ENCODE data around the gene TAF1A.

The TAF1A gene

DNA sequence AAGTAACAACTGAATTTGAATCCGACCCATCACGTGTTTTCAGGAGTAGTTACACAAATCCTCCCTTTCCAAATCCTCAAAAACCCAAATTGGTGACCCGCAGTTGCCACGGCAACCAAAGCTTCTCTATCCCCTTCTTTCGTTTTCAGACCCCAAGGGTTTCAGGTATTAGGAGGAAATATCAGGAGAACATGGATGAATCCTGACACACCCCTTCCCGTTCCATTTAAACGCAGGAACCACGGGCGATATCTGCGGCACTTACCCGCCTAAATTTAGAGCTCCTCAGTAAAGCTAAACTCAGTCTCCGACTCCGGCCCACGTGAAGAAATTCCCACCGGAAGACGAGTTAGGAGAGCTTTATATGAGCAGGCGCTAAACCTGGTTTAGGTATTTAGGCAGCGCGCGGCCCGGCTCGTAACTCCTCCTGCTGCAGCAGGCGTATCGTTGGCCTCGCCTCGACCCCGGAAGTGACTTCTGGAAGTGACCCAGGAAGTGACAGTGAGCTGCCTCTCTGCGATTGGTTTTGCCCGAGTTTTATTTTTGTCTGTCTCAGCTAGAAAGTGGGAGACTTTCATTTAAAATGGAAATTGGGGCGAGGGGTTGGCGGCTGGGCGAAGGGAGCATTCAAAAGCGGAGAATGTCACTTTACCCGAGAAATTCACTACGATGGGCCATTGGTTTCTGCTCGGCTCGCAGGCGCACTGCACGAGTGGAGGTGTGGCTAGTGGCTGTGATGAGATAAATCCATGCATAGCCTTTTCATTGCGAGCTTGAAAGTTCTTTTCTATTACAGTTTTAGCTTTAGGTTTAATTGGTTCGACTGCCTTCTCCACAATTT is at the start of gene TAF1A:
Gene TAF1A, minus strand, starts transcription at position 472 of the 841 bp plus-strand sequence.
- H3K27ac ChIP-seq = peak within 1 kb of the TSS; percentile 81
- TF ChIP-seq, protein P1, sequence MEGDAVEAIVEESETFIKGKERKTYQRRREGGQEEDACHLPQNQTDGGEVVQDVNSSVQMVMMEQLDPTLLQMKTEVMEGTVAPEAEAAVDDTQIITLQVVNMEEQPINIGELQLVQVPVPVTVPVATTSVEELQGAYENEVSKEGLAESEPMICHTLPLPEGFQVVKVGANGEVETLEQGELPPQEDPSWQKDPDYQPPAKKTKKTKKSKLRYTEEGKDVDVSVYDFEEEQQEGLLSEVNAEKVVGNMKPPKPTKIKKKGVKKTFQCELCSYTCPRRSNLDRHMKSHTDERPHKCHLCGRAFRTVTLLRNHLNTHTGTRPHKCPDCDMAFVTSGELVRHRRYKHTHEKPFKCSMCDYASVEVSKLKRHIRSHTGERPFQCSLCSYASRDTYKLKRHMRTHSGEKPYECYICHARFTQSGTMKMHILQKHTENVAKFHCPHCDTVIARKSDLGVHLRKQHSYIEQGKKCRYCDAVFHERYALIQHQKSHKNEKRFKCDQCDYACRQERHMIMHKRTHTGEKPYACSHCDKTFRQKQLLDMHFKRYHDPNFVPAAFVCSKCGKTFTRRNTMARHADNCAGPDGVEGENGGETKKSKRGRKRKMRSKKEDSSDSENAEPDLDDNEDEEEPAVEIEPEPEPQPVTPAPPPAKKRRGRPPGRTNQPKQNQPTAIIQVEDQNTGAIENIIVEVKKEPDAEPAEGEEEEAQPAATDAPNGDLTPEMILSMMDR (conservative IDR thresholded peaks at IDR 0.05) = no peak

- TF ChIP-seq, protein P1 (conservative IDR thresholded peaks at IDR 0.05) = peak; percentile 89
- peak overlapping the region; percentile 43 for H3K27ac ChIP-seq
Observed at GRCh38 chr1:222634180-222635013, 44.7 kb upstream of the TAF1A start.

- H3K27ac ChIP-seq = peak overlapping the region; percentile 43
- TF ChIP-seq, protein P1 (conservative IDR thresholded peaks at IDR 0.05) = no peak
Observed at GRCh38 chr1:222632749-222633148, 43.0 kb upstream of the TAF1A start.

- H3K27ac ChIP-seq = peak overlapping the region; percentile 43
- TF ChIP-seq, protein P1 (conservative IDR thresholded peaks at IDR 0.05) = no peak
Observed at GRCh38 chr1:222631611-222632208, 42.0 kb upstream of the TAF1A start.

- no peak overlapping the region for H3K27ac ChIP-seq
- TF ChIP-seq, protein P1 (conservative IDR thresholded peaks at IDR 0.05) = no peak
Observed at GRCh38 chr1:222629921-222630535, 40.3 kb upstream of the TAF1A start.

GRCh38 chr1:222627232-222627631 is 37.5 kb upstream of the TAF1A start:
- no peak overlapping the region for H3K27ac ChIP-seq
- TF ChIP-seq, protein P1 (conservative IDR thresholded peaks at IDR 0.05) = no peak

Data from VCaP (cell line).